Keratinocyte (primary cell): ENCODE data around the gene SMTNL2. TPM values are rescaled to one million over a fixed set of nuclear protein-coding genes. Genes with fewer than 3 reads are reported as not detected.

Experiments
- DNase-seq: peaks from one replicate; pipeline ENCODE4 v3.0.0-alpha.2; 2011; ENCODE audit warnings: low read depth, missing footprints, low spot score
- FAIRE-seq: peaks from 2 replicates; lab custom pipeline; 2011; peaks lifted over from hg19 to GRCh38; lab: Jason Lieb, UNC
- H2AFZ ChIP-seq: 2 replicates; pipeline ENCODE4 v1.6.0; 2012; ENCODE audit warnings: low read length, control low read depth, inconsistent platforms; ENCODE audit not compliant: control insufficient read depth
- H3K27ac ChIP-seq: 2 replicates; pipeline ENCODE4 v1.5.1; 2011; ENCODE audit warnings: low read length; ENCODE audit not compliant: control insufficient read depth, insufficient read depth
- H3K27me3 ChIP-seq: 3 replicates; pipeline ENCODE4 v1.6.0; 2011; ENCODE audit warnings: low read length; ENCODE audit not compliant: control insufficient read depth, insufficient read depth; ENCODE audit errors: extremely low read depth
- H3K36me3 ChIP-seq, 2 experiments: 2 replicates in 1 of 2; 3 replicates in 1 of 2; pipeline ENCODE4 v1.5.1; 2011; ENCODE audit warnings: low read length in 2 of 2, mild to moderate bottlenecking in 1 of 2; ENCODE audit not compliant: control insufficient read depth in 2 of 2, insufficient read depth in 2 of 2; ENCODE audit errors: extremely low read depth in 1 of 2
- H3K4me1 ChIP-seq: 3 replicates; pipeline ENCODE4 v1.5.1; 2011; ENCODE audit warnings: low read length; ENCODE audit not compliant: control insufficient read depth, insufficient read depth; ENCODE audit errors: extremely low read depth
- H3K4me2 ChIP-seq: 3 replicates; pipeline ENCODE4 v1.6.0; 2011; ENCODE audit warnings: low read depth, low read length; ENCODE audit not compliant: control insufficient read depth, insufficient read depth; ENCODE audit errors: extremely low read depth
- H3K4me3 ChIP-seq, 3 experiments: fragments of 200-600 bp in 1 of 3; sonication (generic) in 1 of 3; 2 replicates in 2 of 3; 3 replicates in 1 of 3; pipeline ENCODE4 v1.5.1; 2011 to 2016; ENCODE audit warnings: low read length in 3 of 3, mild to moderate bottlenecking in 3 of 3, control low read depth in 2 of 3, inconsistent platforms in 1 of 3, low read depth in 1 of 3, mixed read lengths in 1 of 3, mixed run types in 1 of 3, moderate library complexity in 1 of 3; ENCODE audit not compliant: control insufficient read depth in 2 of 3, insufficient read depth in 2 of 3; ENCODE audit errors: extremely low read depth in 1 of 3
- H3K79me2 ChIP-seq: 2 replicates; pipeline ENCODE4 v1.6.0; 2012; ENCODE audit warnings: low read length; ENCODE audit not compliant: control insufficient read depth, insufficient read depth
- H3K9ac ChIP-seq: 3 replicates; pipeline ENCODE4 v1.6.0; 2011; ENCODE audit warnings: low read length; ENCODE audit not compliant: control insufficient read depth, insufficient read depth; ENCODE audit errors: extremely low read depth
- H3K9me1 ChIP-seq: 3 replicates; pipeline ENCODE4 v1.6.0; 2011; ENCODE audit warnings: low read length; ENCODE audit not compliant: control insufficient read depth, insufficient read depth; ENCODE audit errors: extremely low read depth
- H3K9me3 ChIP-seq: 2 replicates; pipeline ENCODE4 v1.5.1; 2012; ENCODE audit warnings: low read depth, low read length; ENCODE audit not compliant: control insufficient read depth
- H4K20me1 ChIP-seq: 3 replicates; pipeline ENCODE4 v1.6.0; 2011; ENCODE audit warnings: low read length; ENCODE audit not compliant: control insufficient read depth, insufficient read depth; ENCODE audit errors: extremely low read depth
- CTCF ChIP-seq, 3 experiments: IDR thresholded peaks in 1 of 3; conservative IDR thresholded peaks in 1 of 3; optimal IDR thresholded peaks in 1 of 3; 2 replicates in 2 of 3; 3 replicates in 1 of 3; pipeline versions ENCODE3 to v1.5.1; 2011; ENCODE audit warnings: low read length in 3 of 3, mild to moderate bottlenecking in 3 of 3, moderate library complexity in 2 of 3, control low read depth in 1 of 3, inconsistent platforms in 1 of 3; ENCODE audit not compliant: insufficient read depth in 2 of 3; ENCODE audit errors: extremely low read depth in 1 of 3
- EZH2 ChIP-seq: IDR thresholded peaks from one replicate; pipeline ENCODE4 v1.6.1; 2012; ENCODE audit warnings: inconsistent platforms, mild to moderate bottlenecking, low read length, moderate library complexity
- dilution Hi-C: fragments of 300-500 bp; cut with MboI; formaldehyde crosslinking; loops from one replicate; pipeline ENCODE4 v1.7.0; 2020; ENCODE audit warnings: low sequenced_read_pairs; ENCODE audit not compliant: extremely low pct_ligation_motif_present
- polyA plus RNA-seq, 5 experiments: library from polyadenylated mRNA; depleted of rRNA in 3 of 5; stranded (reverse) in 3 of 5; stranded (forward) in 1 of 5; unstranded in 1 of 5; fragments of >200 nt; gene quantifications; 1 replicate in 1 of 5; 2 replicates in 3 of 5; 3 replicates in 1 of 5; pipeline versions ENCODE4 v1.2.1 to v1.2.3, GENCODE V29; 2011 to 2012; ENCODE audit warnings: missing spikeins in 2 of 5, low read depth in 1 of 5, low replicate concordance in 1 of 5

SMTNL2 gene
- polyA plus RNA-seq, 1 donor (not counting 4 experiments of a cell fraction or from before 2014, with no cell fraction given) = not detected

DNA sequence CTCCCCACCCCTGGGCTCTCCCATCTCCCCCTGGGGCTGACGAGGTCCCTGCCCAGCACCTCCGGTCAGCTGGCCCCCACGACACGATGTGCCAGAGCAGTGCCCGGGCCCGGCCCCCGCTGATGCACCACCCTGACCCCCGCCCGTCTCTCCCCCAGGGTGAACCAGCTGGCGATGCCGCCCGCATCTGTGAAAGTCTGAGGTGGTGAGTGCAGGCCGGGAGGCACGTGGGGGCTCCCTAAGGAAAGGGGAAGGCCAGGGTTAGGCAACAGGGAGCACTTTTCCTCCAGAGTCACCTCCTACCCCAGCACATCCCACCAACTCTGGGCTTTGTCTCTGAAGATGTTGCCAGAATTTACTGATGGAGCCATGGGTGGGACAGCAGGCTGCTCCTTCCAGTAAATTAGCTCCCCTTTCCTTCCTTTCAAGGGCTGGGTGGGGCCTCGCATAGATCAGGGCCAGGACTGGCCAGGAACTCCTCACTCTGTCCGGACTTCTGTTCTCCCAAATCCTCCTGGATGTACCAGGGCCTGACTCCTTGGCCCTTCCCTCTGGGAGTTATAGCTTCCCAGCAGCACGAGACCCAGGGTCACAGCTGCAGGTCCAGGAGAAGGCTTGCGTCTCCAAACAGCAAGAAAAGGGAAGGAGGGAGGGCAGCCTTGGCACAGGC is 47.5 kb upstream of the SMTNL2 start:
- no peaks in the 10 kb centered on the region for H3K79me2 ChIP-seq
- FAIRE-seq = no peak
- no peaks in the 10 kb centered on the region for H3K9me1 ChIP-seq
- no peak overlapping the region for H3K27ac ChIP-seq
- dilution Hi-C loops = no loop called here
- DNase-seq = no peak
- no peak overlapping the region for H2AFZ ChIP-seq
- no peaks in the 10 kb centered on the region for H3K4me1 ChIP-seq
- H3K27me3 ChIP-seq = peaks cover 13% of the 10 kb centered on the region
- no peak overlapping the region for H3K9ac ChIP-seq
- H4K20me1 ChIP-seq = peaks cover 9% of the 10 kb centered on the region
- H3K36me3 ChIP-seq = peaks cover 23 to 29% of the 10 kb centered on the region in 2 experiments
- no peak overlapping the region for H3K4me3 ChIP-seq
- no peaks in the 10 kb centered on the region for H3K9me3 ChIP-seq
- H3K4me2 ChIP-seq = no peak overlapping the region
- no peak for TF ChIP-seq EZH2
- no peak for TF ChIP-seq CTCF (optimal IDR thresholded peaks at IDR 0.05 in 1 of 3, IDR thresholded peaks at IDR 0.05 in 1 of 3, conservative IDR thresholded peaks at IDR 0.05 in 1 of 3; ENCODE audit: extremely low read depth in 1 of 3, insufficient read depth in 2 of 3, low read length in 3 of 3)

DNA sequence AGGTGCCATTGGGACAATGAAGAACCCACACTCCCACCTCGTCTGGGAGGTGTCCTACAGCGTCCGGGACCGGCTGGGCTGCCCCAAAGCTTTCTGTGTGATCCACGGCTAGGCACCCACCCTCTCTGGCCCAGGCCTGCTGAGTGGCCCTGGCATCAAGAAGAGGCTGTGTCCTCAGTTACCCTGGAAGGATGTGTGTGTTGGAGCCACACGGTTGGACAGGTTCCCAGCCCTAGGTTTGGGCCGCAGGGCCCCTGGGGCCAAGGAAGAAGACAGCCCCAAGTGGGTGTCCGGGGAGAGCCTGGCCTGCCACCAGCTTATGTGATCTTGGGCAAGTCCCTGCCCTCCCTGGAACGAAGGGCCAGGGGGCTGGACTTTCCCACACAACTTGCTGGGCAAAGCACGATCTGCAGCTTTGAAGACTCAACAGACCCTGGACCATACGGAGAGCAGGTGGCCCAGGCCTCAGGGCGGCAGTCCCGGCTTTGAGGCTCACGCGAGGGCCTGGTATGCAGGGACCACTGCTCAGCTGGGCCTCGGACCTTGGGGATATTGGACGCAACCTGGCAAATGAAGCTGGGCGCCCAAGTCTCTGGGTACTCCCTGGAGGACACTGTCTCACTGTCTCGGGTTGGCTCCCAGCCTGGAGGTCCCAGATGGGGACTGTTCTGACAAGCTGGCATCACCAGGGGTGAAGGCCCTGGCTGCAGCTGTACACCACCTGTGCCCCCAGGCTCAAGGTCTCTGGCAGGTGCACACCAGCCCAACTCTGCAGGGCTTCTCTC is 46.7 kb upstream of the SMTNL2 start:
- dilution Hi-C loops = no loop called here
- Histone ChIP-seq H3K9me1 (no peaks in the 10 kb centered on the region), H2AFZ (no peak overlapping the region), H3K79me2 (no peaks in the 10 kb centered on the region), H3K9ac (no peak overlapping the region), H3K4me2 (no peak overlapping the region), H3K4me1 (no peaks in the 10 kb centered on the region), H3K27ac (no peak overlapping the region), H3K9me3 (no peaks in the 10 kb centered on the region), H4K20me1 (peaks cover 14% of the 10 kb centered on the region), H3K4me3 (no peak overlapping the region), H3K36me3 (peaks cover 30 to 36% of the 10 kb centered on the region in 2 experiments), H3K27me3 (peaks cover 8% of the 10 kb centered on the region)
- no peak for TF ChIP-seq CTCF (optimal IDR thresholded peaks at IDR 0.05 in 1 of 3, IDR thresholded peaks at IDR 0.05 in 1 of 3, conservative IDR thresholded peaks at IDR 0.05 in 1 of 3; ENCODE audit: extremely low read depth in 1 of 3, insufficient read depth in 2 of 3, low read length in 3 of 3)
- no peak for TF ChIP-seq EZH2
- FAIRE-seq (no peak), DNase-seq (no peak)
